HG02970 (cell line): Measurements from ENCODE around the gene CNOT3.
"Not testable (repeated sequence)": the region's sequence is repeated elsewhere in the genome, so short reads cannot be mapped to it uniquely, and the experiment has no call there.

Experiments
- ATAC-seq: cut with Tn5 transposase; IDR thresholded peaks from one replicate; pipeline ENCODE4 v1.9.1; 2021; ENCODE audit warnings: mild to moderate bottlenecking, moderate library complexity, moderate number of reproducible peaks; ENCODE audit not compliant: unreplicated experiment, low FRiP score

The CNOT3 gene

GRCh38 chr19:54189735-54190502 is 52.4 kb downstream of the CNOT3 start:
- ATAC-seq = peak; percentile 47

GRCh38 chr19:54190503-54191010 is 53.0 kb downstream of the CNOT3 start:
- ATAC-seq = peak; percentile 47

DNA sequence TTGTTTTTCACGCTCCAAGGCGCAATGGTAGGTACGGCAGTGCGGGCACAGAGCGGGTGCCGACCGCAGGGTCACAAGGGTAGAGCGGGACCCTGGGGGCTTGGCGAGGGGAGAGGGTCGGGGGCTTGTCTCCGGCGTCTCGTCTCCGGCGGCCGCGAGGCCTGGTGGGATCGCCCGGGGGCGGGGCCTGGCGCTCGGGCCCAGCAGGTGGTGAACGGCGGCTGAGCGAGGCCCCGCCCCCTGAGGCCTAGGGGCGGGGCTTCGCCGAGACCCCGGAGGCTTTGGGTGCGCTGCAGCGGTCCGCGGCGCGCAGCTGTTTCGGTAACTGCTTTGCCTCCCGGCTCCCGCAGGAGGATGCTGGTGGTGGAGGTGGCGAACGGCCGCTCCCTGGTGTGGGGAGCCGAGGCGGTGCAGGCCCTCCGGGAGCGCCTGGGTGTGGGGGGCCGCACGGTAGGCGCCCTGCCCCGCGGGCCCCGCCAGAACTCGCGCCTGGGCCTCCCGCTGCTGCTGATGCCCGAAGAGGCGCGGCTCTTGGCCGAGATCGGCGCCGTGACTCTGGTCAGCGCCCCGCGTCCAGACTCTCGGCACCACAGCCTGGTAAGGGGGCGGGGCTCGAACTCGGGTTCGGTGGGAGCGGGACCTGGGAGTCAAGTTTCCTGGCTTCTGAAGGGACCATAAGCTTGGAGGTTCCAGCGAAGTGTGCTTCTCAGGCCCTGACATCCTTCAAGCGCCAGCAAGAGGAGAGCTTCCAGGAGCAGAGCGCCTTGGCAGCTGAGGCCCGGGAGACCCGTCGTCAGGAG is 53.6 kb downstream of the CNOT3 start, which contains the start of gene TSEN34:
Gene TSEN34, plus strand, starts transcription at position 298 of the 800 bp plus-strand sequence. Its CDS starts 57 bp downstream, at position 355.
- ATAC-seq = peak; percentile 29

- ATAC-seq = no peak
Observed at GRCh38 chr19:54191811-54192453, 54.4 kb downstream of the CNOT3 start.

GRCh38 chr19:54193011-54193410 is 55.4 kb downstream of the CNOT3 start:
- no peak for ATAC-seq

GRCh38 chr19:54194463-54194862 is 56.9 kb downstream of the CNOT3 start:
- not testable (repeated sequence) for ATAC-seq

GRCh38 chr19:54196536-54196935 is 59.0 kb downstream of the CNOT3 start:
- no peak for ATAC-seq

DNA sequence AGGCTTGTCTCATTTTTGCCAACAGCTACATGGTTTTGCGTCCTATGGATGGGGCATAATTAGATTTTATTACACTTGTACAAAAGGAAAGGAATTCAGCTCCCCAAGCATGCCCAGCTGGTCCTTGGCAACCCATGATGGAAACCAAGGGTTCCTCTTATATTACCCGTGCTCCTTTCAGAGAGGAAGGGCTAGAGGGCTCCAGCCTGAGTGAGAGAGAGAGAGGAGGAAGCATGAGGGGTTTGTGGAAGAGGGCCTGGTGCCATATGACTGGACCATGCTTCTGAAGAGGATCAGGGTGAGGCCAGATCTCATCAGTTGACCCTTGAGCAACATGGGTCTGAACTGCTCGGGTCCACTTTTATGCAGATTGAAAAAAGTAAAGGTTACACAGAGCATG is 59.6 kb downstream of the CNOT3 start:
- ATAC-seq = no peak

GRCh38 chr19:54199401-54199800 is 61.8 kb downstream of the CNOT3 start:
- no peak for ATAC-seq

DNA sequence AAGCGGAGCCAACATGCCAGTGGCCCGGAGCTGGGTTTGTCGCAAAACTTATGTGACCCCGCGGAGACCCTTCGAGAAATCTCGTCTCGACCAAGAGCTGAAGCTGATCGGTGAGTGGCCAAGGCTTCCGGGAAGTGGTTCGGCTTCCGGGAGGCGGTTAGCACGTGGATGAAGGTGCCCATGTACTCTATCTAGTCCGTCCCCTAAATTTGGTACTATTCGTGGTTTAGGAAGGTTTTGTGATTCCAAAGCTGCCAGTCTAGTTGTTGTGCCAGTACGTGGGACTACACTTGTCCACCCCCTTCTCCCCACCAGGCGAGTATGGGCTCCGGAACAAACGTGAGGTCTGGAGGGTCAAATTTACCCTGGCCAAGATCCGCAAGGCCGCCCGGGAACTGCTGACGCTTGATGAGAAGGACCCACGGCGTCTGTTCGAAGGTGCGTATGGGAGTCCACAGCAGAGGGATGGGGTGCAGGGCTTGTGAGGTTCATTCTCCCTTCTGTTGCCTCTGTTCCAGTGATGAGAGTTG is 63.7 kb downstream of the CNOT3 start:
- ATAC-seq = no peak

DNA sequence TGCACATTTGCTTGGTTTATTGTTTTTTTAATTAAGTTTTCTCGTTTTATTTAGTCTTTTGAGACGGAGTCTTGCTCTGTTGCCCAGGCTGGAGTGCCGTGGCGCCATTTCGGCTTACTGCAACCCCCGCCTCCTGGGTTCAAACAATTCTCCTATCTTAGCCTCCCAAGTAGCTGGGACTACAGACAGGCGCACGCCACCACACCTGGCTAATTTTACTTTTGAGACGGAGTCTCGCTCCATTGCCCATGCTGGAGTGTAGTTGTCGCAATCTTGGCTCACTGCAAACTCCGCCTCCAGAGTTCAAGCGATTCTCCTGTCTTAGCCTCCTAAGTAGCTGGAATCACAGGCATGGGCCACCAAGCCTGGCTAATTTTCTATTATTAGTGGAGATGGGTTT is 64.4 kb downstream of the CNOT3 start:
- ATAC-seq = no peak

GRCh38 chr19:54203151-54203611 is 65.6 kb downstream of the CNOT3 start:
- no peak for ATAC-seq

DNA sequence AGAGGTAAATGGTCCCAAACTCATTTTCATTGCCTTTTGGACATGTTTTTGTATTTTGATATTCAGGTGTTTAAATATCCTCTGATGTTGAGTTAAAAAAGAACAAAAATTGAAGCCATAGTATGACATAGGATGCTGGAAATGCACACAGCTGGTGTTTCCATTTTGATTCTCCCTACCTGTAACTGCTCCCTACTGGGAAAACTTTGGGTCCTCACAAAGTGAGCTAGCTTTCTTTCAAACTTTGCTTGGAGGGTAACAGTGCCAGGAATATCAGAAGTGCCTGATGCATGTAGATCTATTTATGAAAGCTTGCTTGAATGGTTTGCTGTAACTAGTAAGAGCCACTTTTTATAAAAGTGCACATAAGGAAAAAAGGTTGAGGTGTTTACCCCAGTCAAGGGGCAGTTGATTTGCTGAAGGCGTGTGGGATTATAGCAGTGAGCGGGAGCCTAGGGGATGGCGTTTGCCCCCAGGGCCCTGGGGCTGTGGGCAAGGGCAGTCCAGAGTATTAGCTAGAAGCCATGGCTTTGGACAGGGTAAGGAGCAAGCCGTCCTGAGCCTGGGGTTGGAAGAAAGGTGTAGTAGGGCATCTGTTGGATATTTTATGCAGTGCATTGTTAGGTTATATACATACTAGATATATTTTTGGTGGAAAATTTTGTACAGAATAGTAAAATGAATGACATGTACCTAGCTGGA is 67.4 kb downstream of the CNOT3 start:
- ATAC-seq = no peak
